Measurements from ENCODE around the gene LUZP1. TPM values are rescaled to one million over a fixed set of nuclear protein-coding genes. Genes with fewer than 3 reads are reported as not detected.

Gene LUZP1
- total RNA-seq, 4 donors from 2014 or later: 21.4 to 28.2 (median 25.0) TPM

DNA sequence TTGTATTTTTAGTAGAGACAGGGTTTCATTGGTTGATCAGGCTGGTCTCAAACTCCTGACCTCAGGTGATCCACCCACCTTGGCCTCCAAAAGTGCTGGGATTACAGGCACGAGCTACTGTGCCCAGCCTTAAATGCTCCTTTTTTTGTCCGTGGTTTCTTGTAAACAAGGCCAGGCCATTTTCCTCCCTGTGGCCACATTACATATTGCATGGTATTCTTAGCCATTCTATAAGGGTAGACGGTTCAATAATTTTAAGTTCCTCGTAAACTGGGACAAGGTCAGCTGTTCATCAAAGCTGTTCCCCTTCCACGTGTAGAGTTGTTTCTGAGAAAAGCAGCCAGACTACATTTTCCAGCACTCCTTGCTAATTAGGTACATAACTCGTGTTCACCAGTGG is 10.3 kb upstream of the LUZP1 start:
- no peaks in the 10 kb centered on the region for H3K36me3 ChIP-seq
- intact Hi-C loops (cut with DNase I): no loop called here
- H3K27ac ChIP-seq: no peak overlapping the region
- no peak for TF ChIP-seq POLR2A (IDR thresholded peaks at IDR 0.05)
- TF ChIP-seq, protein P1, sequence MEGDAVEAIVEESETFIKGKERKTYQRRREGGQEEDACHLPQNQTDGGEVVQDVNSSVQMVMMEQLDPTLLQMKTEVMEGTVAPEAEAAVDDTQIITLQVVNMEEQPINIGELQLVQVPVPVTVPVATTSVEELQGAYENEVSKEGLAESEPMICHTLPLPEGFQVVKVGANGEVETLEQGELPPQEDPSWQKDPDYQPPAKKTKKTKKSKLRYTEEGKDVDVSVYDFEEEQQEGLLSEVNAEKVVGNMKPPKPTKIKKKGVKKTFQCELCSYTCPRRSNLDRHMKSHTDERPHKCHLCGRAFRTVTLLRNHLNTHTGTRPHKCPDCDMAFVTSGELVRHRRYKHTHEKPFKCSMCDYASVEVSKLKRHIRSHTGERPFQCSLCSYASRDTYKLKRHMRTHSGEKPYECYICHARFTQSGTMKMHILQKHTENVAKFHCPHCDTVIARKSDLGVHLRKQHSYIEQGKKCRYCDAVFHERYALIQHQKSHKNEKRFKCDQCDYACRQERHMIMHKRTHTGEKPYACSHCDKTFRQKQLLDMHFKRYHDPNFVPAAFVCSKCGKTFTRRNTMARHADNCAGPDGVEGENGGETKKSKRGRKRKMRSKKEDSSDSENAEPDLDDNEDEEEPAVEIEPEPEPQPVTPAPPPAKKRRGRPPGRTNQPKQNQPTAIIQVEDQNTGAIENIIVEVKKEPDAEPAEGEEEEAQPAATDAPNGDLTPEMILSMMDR (IDR thresholded peaks at IDR 0.05): peak in 2 of 6 experiments; percentile 11 to 13
- H3K9me3 ChIP-seq: no peaks in the 10 kb centered on the region
- WGBS, 2 donors: 72 to 76% methylated on average over 6 of the region's 6 CpGs
- no peak overlapping the region for H3K4me3 ChIP-seq (replicated peaks in 1 of 3)
- peaks cover 0 to 12% of the 10 kb centered on the region in 2 donors for H3K4me1 ChIP-seq
- no peaks in the 10 kb centered on the region for H3K27me3 ChIP-seq
- no peak for DNase-seq

DNA sequence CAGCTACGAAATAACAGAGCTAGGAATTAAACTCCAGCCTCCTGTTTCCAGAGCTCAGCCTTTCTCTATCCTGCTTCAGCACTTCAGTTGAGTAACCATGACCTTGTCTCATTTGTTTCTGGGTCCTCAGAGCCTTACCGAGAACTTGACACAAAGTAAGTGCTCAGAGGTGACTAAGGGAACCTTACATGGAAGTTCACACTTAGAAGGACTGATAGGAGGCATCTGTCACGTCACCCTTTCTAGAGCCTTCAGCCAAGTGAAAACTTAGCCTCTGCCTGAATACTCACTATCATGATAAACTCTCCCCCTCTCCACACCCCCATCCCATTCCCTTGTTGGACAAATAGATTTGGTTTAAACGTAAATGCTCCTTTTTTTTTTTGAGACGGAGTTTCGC is 9.8 kb upstream of the LUZP1 start:
- TF ChIP-seq, protein P1 (IDR thresholded peaks at IDR 0.05): no peak
- no peak for TF ChIP-seq POLR2A (IDR thresholded peaks at IDR 0.05)
- Histone ChIP-seq H3K36me3 (no peaks in the 10 kb centered on the region), H3K4me1 (peaks cover 0 to 12% of the 10 kb centered on the region in 2 donors), H3K9me3 (no peaks in the 10 kb centered on the region), H3K4me3 (replicated peaks in 1 of 3) (no peak overlapping the region), H3K27ac (peak overlapping the region; percentile 75 to 90 (median 85)), H3K27me3 (no peaks in the 10 kb centered on the region)
- WGBS, 2 donors: 88 to 94% methylated on average over 6 of the region's 6 CpGs
- intact Hi-C loops (cut with DNase I): no loop called here
- DNase-seq: no peak

DNA sequence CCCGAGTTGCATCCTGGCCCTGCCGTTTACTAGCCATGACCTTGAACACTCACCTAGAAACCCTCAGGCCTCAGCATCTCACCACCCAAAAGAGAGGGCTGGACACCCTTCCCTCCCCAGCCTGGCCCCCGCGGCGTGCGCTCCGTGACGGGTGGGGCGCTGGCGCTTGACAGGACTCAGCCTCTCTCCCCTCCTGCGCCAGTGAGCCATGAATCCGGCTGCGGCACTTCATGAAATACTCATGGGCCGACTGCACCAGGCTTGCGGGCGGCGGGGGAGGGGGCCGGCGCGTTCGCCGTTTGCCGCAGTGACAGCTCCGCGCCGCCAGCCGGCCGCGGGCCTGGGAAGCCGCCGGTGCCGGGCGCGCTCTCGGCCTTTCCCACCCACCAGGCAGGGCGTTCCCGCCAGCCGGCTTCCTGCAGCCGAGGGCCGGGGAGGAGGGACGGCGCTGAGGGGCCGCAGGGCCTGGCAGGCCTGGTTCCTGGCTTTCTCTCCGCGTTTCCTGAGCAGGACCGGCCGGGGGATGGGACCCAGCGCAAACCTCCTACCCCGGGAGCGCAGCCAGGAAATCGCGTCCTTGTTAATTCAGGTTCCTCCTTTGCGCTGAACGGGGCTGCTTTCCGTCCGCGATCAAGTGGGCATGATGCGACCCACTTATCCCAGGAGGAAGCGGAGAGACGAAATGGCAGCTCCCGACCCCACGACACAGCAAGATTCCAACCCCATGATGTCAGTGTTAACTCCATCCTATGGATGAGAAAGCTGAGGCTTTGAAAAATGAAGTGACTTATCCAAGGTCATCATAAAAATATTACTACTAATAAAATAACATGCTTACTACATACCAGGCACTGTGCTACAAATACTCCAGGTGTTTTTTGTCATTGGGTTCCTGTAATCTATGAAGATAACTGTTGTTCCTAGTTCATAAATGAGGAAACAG is 9.1 kb upstream of the LUZP1 start:
- peak; percentile 94 for DNase-seq
- 2 to 3% methylated on average over 13 to 14 of the region's 62 CpGs for WGBS, 2 donors

DNA sequence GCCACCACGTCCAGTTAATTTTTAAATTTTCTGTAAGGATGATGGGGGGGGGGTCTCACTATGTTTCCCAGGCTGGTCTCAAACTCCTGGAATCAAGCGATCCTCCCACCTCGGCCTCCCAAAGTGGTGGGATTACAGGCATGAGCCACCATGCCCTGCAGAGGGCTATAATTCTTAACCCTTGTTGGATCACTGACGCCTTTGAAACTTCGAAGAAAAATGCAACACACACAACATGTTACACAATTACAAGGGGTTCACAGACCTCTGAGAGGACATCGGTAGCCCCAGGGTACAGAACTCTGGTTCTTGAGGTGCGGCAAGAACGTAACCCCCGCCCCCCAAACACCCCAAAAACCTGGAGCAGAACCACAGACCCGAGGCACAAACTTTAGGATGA is 8.4 kb upstream of the LUZP1 start:
- WGBS, 2 donors: 42 to 44% methylated on average over 8 to 10 of the region's 10 CpGs

More for the DNA sequence above, 9.1 kb upstream of the LUZP1 start:
- TF ChIP-seq, protein P1 (IDR thresholded peaks at IDR 0.05): peak in 4 of 6 experiments; percentile 11 to 49 (median 36)
- TF ChIP-seq POLR2A (IDR thresholded peaks at IDR 0.05): peak in 1 of 2 donors; percentile 73
- H3K27ac ChIP-seq: peak overlapping the region; percentile 75 to 90 (median 85)
- H3K36me3 ChIP-seq: no peaks in the 10 kb centered on the region
- H3K4me1 ChIP-seq: peaks cover 0 to 12% of the 10 kb centered on the region in 2 donors
- H3K27me3 ChIP-seq: no peaks in the 10 kb centered on the region
- intact Hi-C loops (cut with DNase I): no loop called here
- H3K9me3 ChIP-seq: no peaks in the 10 kb centered on the region
- H3K4me3 ChIP-seq (replicated peaks in 1 of 3): peak overlapping the region; percentile 6 to 41 (median 12)

More for the DNA sequence above, 8.4 kb upstream of the LUZP1 start:
- Histone ChIP-seq H3K4me3 (replicated peaks in 1 of 3) (peak overlapping the region in 2 of 3 donors; percentile 6 to 41), H3K9me3 (no peaks in the 10 kb centered on the region), H3K4me1 (peaks cover 0 to 12% of the 10 kb centered on the region in 2 donors), H3K36me3 (no peaks in the 10 kb centered on the region), H3K27ac (peak overlapping the region; percentile 75 to 90 (median 85)), H3K27me3 (no peaks in the 10 kb centered on the region)
- no peak for DNase-seq
- intact Hi-C loops (cut with DNase I): no loop called here
- TF ChIP-seq, protein P1 (IDR thresholded peaks at IDR 0.05): no peak
- no peak for TF ChIP-seq POLR2A (IDR thresholded peaks at IDR 0.05)
